SHP77 (cell line): ENCODE data around the gene ZFP3.
"Not testable (repeated sequence)": the region's sequence is repeated elsewhere in the genome, so short reads cannot be mapped to it uniquely, and the experiment has no call there.

ENCODE experiments used
- DNase-seq, 2 experiments: peaks; one replicate each; lab custom pipeline; 2025; lab: John Stamatoyannopoulos, UW

Gene ZFP3

DNA sequence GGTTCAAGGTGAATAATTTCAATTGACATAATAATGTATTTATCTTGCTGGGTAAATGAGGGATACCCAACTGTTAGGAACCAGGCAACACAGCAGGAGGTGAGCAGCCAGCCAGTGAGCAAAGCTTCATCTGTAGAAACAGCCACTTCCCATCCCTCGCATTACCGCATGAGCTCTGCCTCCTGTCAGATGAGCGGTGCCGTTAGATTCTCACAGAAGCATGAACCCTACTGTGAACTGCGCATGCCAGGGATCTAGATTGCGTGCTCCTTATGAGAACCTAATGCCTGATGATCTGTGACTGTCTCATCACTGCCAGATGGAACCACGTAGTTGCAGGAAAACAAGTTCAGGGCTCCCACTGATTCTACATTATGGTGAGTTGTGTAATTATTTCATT, 46.6 kb downstream of the ZFP3 start:
- DNase-seq = not testable (repeated sequence)

DNA sequence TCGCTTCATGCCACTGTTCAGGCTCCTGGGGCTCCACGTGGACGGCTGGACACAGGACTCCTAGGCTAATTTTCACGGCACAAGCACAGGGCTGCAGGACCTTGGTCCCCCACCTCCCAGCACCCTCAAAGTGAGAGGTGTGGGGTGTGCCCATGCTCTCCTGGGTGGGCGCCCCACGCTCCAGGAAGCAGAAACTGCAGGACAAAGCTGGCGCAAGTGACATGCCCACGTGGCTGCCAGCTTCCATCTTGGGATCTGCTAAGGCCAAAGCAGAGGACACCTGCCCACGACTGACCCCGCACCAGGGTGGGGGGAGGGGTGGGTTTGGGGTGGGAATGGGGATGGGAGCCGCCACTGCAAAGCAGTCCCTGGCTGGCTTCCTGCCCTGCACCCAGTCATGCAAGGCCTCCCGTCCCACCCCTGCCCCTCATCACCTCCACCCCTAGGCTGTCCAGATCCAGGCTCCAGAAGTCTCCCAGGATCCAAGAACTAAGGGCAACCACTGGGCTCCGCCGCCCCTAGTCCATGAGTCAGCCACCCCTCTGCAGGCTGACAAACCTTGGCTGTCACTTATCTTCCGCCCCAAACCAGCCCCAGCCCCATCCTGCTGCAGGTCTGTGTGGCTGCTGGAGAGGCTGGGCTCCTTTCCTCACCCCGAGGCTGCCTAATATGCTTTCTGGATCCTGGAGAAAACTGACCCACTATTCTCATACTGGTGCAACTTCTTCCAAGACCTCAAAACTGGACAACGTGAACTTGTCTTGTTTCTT, 48.6 kb downstream of the ZFP3 start:
- DNase-seq = no peak

DNA sequence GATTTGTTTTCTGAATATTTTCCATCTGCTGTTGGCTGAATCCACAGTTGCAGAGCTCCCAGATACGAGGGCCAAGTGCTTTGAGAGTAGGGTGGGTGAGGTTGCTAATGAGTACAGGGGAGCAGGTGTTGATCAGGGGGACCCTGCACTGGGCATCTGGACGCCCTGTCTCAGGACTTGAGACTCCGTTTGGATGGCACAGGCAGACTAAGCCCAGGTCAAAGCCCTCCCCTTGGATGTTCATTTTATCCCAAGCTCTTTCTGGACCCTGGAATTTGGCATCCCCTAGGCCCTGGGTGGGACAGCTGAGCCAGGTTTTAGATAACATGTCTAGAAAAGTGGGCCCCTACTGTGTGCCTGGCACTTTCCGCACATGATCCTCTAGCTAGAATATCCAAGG, 49.6 kb downstream of the ZFP3 start:
- DNase-seq = no peak

DNA sequence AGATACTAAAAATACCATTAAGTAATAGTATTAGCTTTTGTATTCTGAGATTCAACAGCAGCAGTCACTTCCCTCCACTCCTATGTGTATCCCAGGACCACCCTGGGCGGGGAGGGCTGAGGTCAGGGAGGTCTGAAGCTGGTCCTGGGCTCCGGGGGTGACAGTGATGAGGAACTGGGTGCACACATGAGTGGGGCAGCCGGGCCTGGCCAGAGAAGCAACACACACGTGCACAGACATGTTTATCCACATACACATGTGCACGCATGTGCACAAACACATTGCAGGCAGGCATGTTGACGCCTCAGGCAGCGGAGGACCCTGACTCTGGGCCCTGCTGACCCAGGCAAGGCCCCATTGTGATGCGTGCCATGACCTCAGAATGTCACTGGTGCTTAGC, 50.1 kb downstream of the ZFP3 start:
- DNase-seq = not testable (repeated sequence)

DNA sequence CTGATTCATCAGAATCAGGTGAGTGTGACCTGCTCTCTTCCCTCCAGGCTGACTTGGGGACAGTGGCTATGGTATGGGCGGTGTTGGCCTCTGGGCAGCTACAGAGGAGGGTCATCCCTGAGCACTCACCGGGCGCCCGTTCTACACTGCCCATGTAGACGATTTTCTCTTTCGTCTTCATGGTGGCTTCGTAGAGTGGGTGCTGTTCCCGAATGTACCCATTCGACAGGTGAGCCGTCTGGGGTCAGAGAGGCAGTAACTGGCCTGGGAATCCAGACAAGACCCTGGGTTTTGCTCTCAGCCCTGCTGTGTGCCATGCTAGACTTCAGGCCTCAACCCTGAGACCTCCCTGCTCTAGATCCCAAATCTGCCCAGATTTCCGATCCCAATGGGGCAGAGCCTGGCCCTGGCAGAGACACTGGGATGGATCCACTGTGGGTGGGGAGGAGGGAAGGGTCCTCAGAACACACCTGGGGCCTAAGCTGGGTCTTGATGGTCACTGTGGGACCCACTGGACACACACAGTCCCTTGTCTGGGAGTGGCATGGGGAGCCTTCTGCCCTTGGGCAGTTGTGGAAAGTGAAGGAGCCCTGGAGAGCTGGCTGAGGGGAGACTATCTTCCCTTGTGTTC, 50.8 kb downstream of the ZFP3 start:
- no peak for DNase-seq

DNA sequence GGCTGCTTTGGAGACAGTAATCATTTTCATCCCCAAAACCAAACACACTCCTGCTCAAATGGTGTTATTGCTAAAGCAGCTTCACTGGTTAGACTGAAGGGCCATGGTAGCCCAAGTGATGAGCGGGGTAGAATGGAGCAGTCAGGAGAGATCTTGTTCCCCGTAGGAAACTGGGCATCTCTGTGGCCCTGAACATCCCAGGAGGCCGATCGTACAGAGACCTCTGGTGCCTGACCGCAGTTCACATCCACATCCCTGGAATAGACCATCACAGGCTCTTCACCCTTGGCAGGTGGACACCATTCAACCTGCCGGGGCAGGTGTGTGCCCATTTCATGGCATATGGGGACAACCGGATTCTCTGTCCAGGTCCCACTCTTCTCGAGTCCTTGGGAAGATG, 51.5 kb downstream of the ZFP3 start:
- DNase-seq = not testable (repeated sequence)

DNA sequence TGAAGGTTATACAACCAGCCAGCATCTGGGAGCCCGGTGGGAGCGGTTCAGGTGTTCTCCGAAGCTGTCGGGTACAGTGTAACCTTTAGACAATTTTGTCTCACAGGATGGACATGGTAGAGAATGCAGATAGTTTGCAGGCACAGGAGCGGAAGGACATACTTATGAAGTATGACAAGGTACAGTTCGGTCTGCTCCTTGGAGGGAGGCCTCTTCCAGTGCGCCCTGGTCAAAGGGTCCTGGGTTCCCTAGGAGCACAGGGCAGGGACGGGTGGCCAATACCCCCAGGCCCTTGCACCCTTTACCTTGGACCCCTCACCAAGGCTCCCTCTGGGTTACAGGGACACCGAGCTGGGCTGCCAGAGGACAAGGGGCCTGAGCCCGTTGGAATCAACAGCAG, 52.0 kb downstream of the ZFP3 start:
- not testable (repeated sequence) for DNase-seq

DNA sequence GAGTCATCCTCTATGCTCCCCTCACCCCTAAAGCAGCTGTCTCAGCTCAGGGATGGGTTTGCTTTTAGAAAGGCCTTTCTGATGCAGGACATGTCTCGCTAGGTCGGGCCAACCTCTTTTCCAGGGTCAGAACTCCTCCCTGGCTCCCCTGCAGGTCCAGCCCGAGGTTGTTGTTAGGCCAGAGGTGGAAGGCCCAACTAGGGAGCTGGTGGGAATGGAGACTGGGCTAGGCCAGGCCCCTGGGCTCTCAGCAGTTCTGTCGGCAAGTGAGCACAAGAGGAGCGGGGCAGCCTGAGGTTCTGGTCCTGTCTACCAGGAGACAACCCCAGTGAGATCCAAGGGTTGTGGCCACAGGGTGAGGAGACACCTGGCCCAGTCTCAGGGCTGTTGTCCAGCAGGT, 52.4 kb downstream of the ZFP3 start:
- not testable (repeated sequence) for DNase-seq

DNA sequence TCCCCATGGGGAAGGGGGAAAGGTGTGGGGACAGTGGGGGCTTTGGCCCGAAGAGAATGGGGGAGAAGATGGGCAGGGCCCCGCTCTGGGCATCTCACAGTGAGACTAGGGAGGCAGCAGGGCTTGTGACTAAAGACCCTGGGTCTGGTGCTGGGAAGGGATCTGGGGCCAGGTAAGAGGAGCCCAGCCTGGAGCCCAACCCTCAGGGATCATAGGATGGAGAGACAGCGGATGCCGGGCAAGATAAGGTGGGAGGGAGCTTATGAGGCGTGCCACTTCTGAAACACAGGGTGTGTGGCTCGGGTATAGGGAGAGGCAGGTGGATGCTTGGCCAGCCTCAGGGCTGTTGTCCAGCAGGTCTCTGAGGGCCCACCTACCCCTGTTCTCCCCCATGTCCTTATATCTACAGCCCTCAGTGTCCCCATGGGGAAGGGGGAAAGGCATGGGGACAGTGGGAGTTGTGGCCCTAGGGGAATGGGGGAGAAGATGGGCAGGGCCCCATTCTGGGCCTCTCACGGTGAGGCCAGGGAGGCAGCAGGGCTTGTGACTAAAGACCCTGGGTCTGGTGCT, 53.0 kb downstream of the ZFP3 start:
- DNase-seq = no peak

DNA sequence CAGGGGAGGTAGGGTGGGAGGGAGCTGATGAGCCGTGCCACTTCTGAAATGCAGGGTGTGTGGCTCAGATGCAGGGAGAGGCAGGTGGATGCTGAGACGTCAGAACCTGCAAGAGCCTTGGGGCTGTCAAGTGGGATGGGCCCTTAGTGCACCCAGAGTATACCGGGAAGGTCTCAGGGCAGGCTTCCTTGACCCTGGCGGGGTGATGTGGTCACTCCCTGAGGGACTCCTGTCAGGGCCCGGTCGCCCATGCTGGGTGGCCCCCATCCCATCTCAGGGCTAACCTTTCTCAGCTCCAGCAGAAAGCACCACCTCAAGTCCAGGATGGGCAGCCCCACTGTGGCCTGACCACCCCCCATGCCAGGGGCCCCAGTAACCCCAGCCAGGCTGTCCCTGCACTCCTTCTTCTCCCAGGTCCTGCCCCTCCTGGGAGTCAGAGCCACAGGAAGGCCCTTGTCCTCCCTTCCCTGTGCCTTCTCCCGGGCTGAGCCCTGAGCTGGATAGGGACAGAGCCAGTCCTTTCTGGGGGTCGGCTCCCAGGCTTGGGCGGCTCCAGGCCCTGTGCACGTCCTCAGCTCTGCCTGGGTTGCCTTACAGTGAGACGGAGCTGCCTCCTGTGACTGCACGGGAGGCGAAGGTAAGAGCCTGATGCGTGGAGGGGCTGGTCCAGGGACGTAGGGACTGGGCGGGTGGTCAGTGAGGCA, 53.7 kb downstream of the ZFP3 start:
- not testable (repeated sequence) for DNase-seq

DNA sequence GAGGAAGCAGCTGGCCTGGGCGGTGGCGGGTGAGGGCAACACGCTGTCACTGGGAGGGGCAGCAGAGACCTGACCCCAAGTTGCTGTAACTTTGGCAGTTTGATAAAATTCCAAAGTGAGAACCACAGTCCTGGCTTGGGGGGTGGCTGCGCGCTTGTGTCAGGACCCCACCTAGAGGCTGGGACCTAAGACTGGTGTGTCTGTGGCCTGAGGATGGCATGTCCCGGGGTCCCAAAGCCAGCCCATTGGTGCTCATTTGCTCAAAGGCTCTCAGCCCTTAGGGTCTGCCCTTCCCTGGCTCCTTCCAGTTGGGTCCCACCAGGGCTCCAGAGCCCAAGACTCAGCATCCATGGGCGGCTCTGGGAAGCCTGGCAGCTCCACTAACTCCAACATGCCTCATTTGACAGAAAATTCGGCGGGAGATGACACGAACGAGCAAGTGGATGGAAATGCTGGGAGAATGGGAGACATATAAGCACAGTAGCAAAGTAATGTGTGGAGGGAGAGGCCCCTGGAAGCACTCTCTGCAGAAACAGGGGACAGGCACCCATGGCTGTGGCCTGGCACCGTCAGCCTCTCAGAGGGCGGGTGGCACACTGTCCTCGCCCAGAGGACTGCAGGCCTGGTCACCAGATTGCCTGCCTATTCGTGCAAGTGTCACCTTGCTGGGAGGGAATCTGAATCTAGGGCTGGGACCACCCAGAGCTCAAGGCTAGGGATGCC, 54.4 kb downstream of the ZFP3 start:
- DNase-seq = not testable (repeated sequence)

DNA sequence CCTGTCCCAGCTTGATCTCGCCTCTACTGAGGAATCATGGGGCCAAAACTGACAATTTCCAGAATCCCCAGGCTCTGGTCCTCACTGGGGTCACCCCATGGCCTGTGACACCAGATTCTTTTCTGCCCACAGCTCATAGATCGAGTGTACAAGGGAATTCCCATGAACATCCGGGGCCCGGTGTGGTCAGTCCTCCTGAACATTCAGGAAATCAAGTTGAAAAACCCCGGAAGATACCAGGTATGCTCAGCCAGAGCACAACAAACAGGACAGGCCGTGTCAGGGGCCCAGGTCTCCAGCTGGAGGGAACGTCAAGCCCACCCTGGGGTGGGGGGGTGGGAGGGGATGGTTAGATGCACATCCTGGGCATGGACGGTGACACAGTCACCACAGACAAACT, 55.0 kb downstream of the ZFP3 start:
- no peak for DNase-seq

DNA sequence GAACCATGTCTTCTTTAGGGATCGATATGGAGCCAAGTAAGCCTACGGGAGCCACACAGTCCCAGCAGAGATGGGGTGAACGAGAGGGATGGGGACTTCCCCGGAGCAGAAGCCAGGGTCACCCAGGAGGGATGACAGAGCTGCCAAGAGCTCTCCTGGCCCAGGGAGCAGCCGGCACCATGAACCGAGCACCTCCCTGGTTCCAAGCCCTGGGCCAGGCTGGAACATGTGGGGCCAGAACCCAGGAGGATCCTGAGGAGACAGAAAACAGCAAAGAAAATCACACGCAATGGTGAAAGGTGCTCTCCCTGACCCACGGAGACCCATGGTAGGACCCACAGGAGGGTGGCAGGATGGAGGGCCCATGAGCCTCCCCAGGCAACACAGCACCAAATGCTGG, 55.7 kb downstream of the ZFP3 start:
- not testable (repeated sequence) for DNase-seq

DNA sequence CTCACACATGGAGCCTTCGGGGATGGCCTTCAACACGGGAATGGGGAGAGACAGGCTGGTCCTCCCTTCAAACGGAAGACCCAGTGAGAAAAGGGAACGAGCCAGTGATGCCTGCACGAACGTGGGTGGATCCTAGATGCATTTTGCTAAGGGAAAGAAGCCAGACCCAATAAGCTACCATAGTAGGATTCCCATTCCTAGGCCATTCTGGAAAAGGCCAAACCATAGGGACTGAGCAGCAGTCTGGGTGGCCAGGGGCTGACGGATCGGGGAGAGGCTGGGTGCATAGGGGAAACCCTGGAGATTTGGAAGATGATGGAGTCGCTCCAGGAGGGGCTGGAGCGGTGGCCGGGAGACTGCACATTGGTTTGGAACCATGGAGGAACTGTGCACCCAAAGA, 56.3 kb downstream of the ZFP3 start:
- not testable (repeated sequence) for DNase-seq

DNA sequence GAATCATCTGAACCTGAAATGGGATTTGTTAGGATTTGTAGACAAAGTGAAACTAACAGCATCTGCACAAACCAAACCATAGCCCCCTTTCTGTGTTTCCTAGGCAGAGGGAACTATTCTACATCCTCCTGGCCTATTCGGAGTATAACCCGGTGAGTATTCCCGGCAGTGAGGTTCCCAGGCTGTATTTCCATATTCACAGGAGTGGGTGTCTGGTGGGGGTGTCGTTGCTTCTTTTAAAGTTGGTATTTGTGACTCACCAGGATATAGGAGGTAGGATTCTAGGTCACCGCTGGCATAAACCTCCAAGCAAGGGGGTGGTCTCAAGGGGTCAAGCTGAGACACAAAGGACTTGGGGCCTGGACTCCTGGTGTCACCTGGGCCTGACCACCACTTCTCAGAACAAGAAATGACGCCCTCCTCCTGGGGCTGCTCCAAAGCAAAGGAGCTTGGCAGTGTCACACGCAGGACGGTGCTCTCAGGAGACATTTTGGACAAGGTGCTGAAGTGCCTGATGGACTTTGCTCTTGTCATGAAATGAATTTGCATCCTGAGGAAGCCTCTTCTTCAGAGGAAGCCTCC, 57.0 kb downstream of the ZFP3 start:
- not testable (repeated sequence) for DNase-seq

DNA sequence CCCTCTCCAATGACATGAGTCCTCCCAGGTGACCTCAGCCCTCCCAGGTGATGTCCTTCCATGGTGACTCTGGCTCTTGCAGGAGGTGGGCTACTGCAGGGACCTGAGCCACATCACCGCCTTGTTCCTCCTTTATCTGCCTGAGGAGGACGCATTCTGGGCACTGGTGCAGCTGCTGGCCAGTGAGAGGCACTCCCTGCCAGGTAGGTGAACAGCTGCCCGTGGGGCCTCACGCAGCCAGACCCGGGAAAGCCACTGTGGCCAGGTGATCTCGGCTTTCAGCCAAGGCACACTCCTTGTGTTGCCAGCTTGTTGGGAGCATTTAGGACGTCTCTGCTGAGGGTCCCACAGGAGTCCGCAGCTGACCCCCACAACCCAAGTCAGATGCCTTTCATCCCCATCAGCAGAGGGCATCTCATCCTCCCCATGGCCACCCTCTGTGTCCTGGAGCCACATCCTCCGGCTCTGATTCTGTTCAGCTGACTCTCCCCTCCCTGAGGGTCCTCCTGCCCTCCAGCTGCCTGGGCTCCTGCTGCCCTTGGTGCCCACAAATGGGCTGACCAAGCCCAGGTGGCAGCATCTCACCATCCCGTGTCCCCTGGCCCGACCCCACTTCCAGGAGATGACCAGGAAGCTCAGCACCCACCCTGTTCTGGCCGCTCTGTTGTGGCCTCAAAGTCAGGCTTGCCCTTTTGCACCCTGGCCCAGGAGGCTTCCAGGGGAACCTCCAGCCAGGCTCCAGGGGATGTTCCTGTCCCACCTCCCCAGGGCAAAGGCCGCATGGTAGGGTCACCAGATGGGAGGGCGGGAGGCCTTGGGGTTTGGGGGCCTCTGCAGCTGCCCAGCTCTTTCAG, 57.7 kb downstream of the ZFP3 start:
- no peak for DNase-seq

DNA sequence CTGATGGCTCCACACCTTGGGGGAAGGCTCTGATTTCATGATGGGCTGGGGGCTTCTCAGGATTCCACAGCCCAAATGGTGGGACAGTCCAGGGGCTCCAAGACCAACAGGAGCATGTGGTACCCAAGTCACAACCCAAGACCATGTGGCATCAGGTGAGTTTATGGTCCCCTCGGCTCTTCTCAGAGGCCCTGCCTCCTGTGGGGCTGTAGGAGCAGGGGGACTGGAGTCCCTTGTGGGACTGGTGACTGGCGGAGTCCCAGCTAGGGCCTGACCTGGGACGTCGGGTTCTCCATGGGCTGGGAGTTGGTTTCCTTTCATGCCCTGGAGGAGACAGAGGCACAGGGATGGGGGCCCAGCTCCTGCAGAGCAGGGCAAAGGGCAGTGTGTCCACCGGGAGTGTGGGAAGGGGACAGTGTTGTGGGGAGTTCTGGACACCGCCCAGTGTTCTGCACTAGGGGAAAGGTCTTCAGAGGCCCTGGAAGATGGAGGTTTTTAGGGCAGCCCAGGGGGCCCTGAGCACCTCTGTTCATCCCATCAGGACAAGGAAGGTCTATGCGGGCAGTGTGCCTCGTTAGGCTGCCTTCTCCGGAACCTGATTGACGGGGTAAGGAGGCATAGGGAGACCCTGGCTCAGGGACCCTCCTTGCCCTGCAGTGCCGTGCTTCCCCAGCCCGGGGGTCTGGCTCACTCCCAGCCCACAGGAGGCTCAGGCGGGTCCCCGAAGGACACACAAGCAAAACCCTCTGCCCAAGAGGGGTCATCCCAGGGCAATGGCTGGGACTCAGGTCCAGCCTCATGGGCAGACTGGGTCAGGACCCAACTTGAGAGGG, 58.5 kb downstream of the ZFP3 start:
- not testable (repeated sequence) for DNase-seq

DNA sequence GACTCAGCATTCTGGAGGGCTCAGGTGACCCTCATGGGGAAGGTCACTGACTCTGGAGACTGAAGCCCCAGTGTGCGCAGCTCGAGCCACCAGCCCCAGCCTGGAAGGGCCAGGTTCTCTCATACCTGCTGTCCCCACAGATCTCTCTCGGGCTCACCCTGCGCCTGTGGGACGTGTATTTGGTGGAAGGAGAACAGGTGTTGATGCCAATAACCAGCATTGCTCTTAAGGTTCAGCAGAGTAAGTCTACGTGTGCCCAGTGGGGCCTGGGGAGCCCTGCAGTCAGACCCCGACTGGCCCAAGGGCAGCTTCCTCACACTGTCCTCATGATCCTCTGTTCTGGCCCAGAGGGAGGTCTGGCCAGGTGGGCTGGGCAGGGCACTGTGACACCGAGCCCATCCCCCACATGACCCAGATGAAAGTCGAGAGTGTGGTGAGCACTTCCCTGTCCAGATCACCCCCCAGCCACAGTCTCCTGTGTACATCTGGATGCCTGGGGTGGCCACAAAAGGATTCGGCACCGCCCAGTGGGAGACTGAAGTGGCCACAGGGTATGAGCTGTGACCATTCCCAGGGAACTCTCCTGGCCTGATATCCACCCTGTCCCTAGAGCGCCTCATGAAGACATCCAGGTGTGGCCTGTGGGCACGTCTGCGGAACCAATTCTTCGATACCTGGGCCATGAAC, 59.4 kb downstream of the ZFP3 start:
- DNase-seq = not testable (repeated sequence)

DNA sequence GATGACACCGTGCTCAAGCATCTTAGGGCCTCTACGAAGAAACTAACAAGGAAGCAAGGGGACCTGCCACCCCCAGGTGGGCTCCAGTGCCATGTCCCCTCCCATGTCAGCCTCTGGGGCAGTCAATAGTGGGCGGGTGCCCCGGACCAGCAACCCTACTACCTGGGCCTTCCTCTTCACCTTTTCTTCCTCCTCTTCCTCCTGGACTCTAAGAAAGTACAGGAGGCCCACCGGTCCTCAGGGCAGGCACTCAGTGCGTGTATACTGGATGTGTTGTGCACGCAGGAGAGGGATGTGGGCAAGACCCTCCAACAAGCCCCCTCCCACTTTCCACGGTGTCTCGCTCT, 59.9 kb downstream of the ZFP3 start:
- not testable (repeated sequence) for DNase-seq
